ENCODE results near the gene DNMT1.
"Not testable (repeated sequence)": the region's sequence is repeated elsewhere in the genome, so short reads cannot be mapped to it uniquely, and the experiment has no call there.

The DNMT1 gene

DNA sequence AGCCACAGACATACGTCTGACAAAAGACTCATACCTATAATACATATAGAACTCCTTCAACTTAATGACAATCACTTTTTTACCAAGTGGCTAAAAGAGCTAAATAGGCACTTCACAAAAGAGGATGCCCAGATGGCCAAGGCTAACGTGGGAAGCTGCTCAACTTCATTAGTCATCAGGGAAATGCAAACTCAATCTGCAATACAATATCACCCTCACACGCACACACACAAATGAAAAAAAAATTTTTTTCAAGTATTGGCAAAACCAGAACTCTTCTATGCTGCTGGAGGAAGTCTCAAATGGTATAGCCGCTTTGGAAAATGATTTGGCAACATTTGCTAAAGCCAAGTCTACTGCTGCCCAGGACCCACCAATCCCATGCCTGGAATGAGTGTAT, 14.6 kb upstream of the DNMT1 start:
- peaks cover 2% of the 10 kb centered on the region for H3K9me3 ChIP-seq (ENCODE audit: low read length)
- no peaks in the 10 kb centered on the region for H3K36me3 ChIP-seq (ENCODE audit: insufficient read depth, low read length)
- no peaks in the 10 kb centered on the region for H3K27me3 ChIP-seq (ENCODE audit: insufficient read depth, low read length)
- no peak overlapping the region for H3K4me3 ChIP-seq (ENCODE audit: low read length)
- H3K4me1 ChIP-seq (ENCODE audit: insufficient read depth, low read length) = no peaks in the 10 kb centered on the region
- no peak overlapping the region for H2AFZ ChIP-seq (ENCODE audit: low read depth, low read length)

DNA sequence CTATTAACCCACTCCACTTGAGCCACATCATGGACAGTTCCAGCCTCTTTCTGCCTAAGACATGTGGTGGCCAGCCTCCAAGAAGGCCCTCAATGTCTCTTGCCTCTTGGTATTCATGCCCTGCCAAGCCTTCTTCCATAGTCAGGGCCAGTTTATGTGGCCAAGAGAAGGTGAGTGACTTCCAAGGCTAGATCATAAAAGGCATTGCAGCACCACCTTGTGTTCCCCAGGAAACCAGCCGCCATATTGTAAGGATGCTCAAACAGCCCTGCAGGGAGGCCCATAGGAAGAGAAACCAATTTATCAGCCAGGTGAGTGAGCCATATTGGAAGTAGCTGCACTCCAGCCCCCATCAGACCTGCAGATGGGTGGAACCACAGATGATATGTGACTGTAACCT, 12.3 kb upstream of the DNMT1 start:
- peaks cover 2% of the 10 kb centered on the region for H3K9me3 ChIP-seq (ENCODE audit: low read length)
- H3K36me3 ChIP-seq (ENCODE audit: insufficient read depth, low read length) = no peaks in the 10 kb centered on the region
- no peaks in the 10 kb centered on the region for H3K27me3 ChIP-seq (ENCODE audit: insufficient read depth, low read length)
- H2AFZ ChIP-seq (ENCODE audit: low read depth, low read length) = no peak overlapping the region
- no peaks in the 10 kb centered on the region for H3K4me1 ChIP-seq (ENCODE audit: insufficient read depth, low read length)
- no peak overlapping the region for H3K4me3 ChIP-seq (ENCODE audit: low read length)

DNA sequence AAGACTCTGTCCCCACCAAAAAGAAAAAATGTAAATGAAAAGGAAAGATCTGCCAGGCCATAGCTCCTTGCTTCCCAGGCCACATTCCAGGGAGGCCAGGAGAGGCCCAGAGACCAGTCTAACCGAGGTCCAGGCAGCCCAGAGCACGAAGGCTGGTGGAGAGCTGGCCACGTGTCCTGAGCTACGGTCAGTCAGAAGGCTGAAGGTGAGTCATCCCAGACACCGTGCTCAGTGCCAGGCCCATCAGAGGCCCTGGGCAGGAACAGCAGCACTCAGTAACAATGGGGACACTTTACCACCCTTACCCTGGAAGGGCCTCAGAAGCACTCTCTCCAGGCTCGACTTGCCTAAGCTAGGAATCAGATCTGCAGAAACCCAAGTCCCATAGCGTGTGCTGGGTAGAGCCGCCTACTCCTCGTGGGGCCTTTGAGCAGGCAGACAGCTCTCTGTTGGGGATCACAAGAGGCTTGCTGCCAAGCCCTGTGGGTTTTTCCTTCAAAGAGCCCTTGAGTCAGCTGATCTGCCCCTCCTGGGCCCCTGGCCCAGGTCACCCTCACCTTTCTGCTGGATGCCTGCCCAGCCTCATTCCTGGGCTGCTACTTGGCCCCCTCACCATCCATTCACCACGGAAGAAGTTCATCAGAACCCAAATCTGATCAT, 11.6 kb upstream of the DNMT1 start:
- Histone ChIP-seq H3K4me1 (ENCODE audit: insufficient read depth, low read length) (no peaks in the 10 kb centered on the region), H3K27me3 (ENCODE audit: insufficient read depth, low read length) (no peaks in the 10 kb centered on the region), H3K4me3 (ENCODE audit: low read length) (no peak overlapping the region), H3K36me3 (ENCODE audit: insufficient read depth, low read length) (no peaks in the 10 kb centered on the region), H3K9me3 (ENCODE audit: low read length) (peaks cover 2% of the 10 kb centered on the region), H2AFZ (ENCODE audit: low read depth, low read length) (no peak overlapping the region)

DNA sequence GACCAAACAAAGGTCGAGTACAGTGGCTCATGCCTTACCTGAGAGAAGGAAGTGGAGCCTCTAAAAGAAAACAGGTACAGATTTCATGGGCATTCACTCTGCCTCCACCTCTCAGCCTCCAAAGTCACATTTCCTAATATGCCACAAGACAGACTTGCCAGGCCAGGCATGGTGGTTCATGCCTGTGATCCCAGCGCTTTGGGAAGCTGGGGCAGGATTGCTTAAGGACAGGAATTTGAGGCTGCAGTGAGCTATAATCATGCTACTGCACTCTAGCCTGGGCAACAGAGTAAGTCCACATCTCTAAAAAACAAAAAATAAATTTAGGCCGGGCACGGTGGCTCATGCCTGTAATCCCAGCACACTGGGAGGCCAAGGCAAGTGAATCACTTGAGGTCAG, 10.9 kb upstream of the DNMT1 start:
- no peak overlapping the region for H3K4me3 ChIP-seq (ENCODE audit: low read length)
- H3K9me3 ChIP-seq (ENCODE audit: low read length) = peaks cover 2% of the 10 kb centered on the region
- H3K36me3 ChIP-seq (ENCODE audit: insufficient read depth, low read length) = no peaks in the 10 kb centered on the region
- no peak overlapping the region for H2AFZ ChIP-seq (ENCODE audit: low read depth, low read length)
- no peaks in the 10 kb centered on the region for H3K27me3 ChIP-seq (ENCODE audit: insufficient read depth, low read length)
- no peaks in the 10 kb centered on the region for H3K4me1 ChIP-seq (ENCODE audit: insufficient read depth, low read length)

DNA sequence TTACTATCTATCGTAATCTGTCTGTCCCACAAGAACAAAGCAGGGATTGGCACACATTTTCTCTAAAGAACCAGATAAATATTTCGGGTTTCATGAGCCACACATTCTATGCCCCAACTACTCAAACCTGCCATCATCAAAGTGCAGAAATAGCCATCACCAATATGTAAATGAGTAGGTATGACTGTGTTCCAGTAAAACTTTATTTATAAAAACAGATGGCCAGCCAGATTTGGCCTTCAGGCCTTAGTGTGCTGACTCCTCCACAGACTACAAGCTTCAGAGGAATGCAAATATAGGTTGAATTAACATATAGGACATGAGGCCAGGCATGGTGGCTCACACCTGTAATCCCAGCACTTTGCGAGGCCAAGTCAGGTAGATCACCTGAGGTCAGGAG, 8.9 kb upstream of the DNMT1 start:
- Histone ChIP-seq H3K4me3 (ENCODE audit: low read length) (no peak overlapping the region), H2AFZ (ENCODE audit: low read depth, low read length) (no peak overlapping the region), H3K36me3 (ENCODE audit: insufficient read depth, low read length) (no peaks in the 10 kb centered on the region), H3K4me1 (ENCODE audit: insufficient read depth, low read length) (no peaks in the 10 kb centered on the region), H3K9me3 (ENCODE audit: low read length) (peaks cover 2% of the 10 kb centered on the region), H3K27me3 (ENCODE audit: insufficient read depth, low read length) (no peaks in the 10 kb centered on the region)

DNA sequence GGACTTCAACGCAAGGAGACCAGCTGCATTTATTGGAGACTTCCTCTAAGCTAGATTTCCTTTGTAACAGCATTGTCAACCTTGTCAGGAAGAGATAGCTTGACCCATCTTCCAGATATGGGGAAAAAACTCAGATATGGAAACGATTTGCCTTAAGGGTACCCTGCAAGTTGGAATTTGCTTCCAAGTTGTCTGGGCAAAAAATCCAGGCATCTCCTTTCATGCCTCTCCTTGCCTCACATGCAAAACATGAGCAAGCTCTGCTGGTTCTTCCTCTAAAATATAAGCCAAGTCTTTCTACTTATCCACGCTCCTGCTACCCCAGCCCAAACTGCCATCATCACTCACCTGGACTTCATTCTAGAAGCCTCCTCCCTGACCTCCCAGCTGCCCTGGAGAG, 6.4 kb upstream of the DNMT1 start:
- no peaks in the 10 kb centered on the region for H3K36me3 ChIP-seq (ENCODE audit: insufficient read depth, low read length)
- H3K9me3 ChIP-seq (ENCODE audit: low read length) = no peaks in the 10 kb centered on the region
- no peak overlapping the region for H2AFZ ChIP-seq (ENCODE audit: low read depth, low read length)
- H3K27me3 ChIP-seq (ENCODE audit: insufficient read depth, low read length) = no peaks in the 10 kb centered on the region
- H3K4me3 ChIP-seq (ENCODE audit: low read length) = no peak overlapping the region
- H3K4me1 ChIP-seq (ENCODE audit: insufficient read depth, low read length) = no peaks in the 10 kb centered on the region

DNA sequence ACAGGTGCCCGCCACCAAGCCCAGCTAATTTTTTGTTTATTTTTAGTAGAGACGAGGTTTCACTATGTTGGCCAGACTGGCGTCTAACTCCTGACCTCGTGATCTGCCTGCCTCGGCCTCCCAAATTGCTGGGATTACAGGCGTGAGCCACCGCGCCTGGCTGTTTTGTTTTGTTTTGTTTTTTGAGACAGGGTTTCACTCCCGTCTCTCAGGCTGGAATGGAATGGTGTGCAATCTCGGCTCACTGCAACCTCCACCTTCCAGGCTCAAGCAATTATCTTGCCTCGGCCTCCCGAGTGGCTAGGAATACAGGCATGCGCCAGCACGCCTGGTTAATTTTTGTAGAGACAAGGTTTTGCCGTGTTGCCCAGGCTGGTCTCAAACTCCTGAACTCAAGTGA, 5.3 kb upstream of the DNMT1 start:
- not testable (repeated sequence) for H3K9me3 ChIP-seq (ENCODE audit: low read length); H2AFZ ChIP-seq (ENCODE audit: low read depth, low read length); H3K27me3 ChIP-seq (ENCODE audit: insufficient read depth, low read length); H3K36me3 ChIP-seq (ENCODE audit: insufficient read depth, low read length); H3K4me3 ChIP-seq (ENCODE audit: low read length); H3K4me1 ChIP-seq (ENCODE audit: insufficient read depth, low read length)

DNA sequence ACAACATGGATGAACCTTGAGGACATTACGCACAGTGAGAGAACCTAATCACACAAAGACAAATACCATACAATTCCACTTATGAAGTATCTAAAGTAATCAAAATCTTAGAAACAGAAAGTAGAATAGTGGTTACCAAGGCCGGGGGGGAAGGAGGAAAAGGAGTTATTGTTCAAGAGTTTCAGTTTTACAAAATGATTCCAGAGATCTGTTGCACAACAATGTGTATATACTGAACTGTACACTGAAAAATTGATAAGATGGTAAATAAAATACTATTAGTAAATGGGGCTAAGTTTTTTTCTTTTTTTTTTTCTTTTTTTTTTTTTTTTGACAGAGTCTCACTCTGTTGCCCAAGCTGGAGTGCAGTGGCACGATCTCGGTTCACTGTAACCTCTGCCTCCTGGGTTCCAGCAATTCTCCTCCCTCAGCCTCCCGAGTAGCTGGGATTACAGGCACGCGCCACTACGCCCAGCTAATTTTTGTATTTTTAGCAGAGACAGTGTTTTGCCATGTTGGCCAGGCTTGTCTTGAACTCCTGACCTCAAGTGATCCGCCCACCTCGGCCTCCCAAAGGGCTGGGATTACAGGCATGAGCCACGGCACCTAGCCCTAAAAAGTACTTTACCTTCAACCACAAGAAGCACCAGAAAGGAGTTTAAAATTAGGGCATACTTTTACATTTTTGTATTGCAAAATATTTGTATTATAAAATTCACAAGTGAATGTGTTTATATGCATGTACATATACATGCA, 4.3 kb upstream of the DNMT1 start:
- not testable (repeated sequence) for H3K4me1 ChIP-seq (ENCODE audit: insufficient read depth, low read length); H3K4me3 ChIP-seq (ENCODE audit: low read length); H2AFZ ChIP-seq (ENCODE audit: low read depth, low read length); H3K27me3 ChIP-seq (ENCODE audit: insufficient read depth, low read length); H3K9me3 ChIP-seq (ENCODE audit: low read length); H3K36me3 ChIP-seq (ENCODE audit: insufficient read depth, low read length)

DNA sequence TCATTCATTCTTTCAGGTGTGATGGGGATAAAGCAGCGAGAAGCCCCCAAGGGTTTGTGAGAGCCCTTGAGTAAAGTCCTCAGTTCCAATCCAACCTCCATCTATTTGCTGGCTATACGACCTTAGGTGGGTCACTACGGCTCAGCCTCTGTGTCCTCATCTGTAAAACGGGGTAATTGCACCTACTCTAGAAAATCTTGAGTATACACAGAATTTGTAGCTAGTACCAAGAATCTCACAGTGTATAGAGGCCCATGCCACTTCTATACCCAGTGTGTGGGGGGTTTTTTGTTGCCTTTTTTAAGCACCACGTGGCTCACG, 406 bp upstream of the DNMT1 start:
- Histone ChIP-seq H3K4me1 (ENCODE audit: insufficient read depth, low read length) (peaks cover 12% of the 10 kb centered on the region), H3K27me3 (ENCODE audit: insufficient read depth, low read length) (no peaks in the 10 kb centered on the region), H3K4me3 (ENCODE audit: low read length) (peak overlapping the region; percentile 89), H3K9me3 (ENCODE audit: low read length) (no peaks in the 10 kb centered on the region), H3K36me3 (ENCODE audit: insufficient read depth, low read length) (peaks cover 7% of the 10 kb centered on the region), H2AFZ (ENCODE audit: low read depth, low read length) (peak overlapping the region; percentile 78)

DNA sequence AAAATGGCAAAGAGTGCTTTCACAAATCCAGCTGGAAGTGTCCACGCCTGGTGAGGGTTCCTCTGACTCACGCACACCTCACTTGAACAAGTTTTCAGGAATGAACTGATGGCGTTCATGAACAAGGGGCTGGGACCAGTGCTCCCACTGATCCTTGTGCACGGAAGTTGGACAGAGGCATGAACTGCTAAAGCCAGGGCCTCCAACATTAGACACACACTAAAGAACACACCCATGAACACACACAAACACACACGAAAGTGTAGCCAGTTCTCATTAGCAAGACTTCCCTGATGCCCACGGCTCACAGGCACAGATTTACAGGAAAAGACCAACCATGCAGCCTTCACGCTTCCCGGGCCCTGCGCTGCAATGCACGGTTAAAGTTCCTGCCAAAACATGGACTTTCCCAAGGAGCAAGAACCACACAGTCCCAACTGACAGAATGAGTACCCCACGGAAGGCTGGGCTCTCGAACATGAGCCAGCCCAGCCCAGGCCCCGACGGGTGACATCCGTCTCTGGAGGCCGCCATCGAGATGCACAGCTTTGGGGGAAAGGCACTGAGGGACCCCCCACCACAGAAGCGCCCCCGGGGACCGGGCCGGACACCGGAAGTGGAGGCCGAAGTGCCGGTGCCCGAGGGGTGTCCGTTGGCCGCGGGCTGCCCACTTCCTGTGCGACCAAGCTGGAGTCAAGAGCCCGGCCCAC, 808 bp downstream of the DNMT1 start:
- H2AFZ ChIP-seq (ENCODE audit: low read depth, low read length) = peak overlapping the region; percentile 78
- H3K27me3 ChIP-seq (ENCODE audit: insufficient read depth, low read length) = no peaks in the 10 kb centered on the region
- H3K4me1 ChIP-seq (ENCODE audit: insufficient read depth, low read length) = peaks cover 12% of the 10 kb centered on the region
- no peaks in the 10 kb centered on the region for H3K9me3 ChIP-seq (ENCODE audit: low read length)
- H3K36me3 ChIP-seq (ENCODE audit: insufficient read depth, low read length) = peaks cover 9% of the 10 kb centered on the region
- peak overlapping the region; percentile 89 for H3K4me3 ChIP-seq (ENCODE audit: low read length)

DNA sequence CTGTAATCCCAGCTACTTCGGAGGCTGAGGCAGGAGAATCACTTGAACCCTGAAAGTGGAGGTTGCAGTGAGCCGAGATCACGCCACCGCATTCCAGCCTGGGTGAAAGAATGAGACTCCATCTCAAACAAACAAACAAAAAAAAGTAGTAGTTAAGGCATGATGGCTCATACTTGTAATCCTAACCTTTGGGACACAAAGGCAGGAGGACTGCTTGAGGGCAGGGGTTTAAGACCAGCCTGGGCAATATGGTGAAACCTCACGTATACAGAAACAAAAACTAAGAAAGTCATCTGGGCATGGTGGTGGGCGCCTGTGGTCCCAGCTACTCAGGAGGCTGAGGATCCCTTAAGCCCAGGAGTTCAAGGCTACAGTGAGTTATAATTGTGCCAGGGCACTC, 1.8 kb downstream of the DNMT1 start:
- peak overlapping the region; percentile 89 for H3K4me3 ChIP-seq (ENCODE audit: low read length)
- H3K27me3 ChIP-seq (ENCODE audit: insufficient read depth, low read length) = no peaks in the 10 kb centered on the region
- H3K4me1 ChIP-seq (ENCODE audit: insufficient read depth, low read length) = peaks cover 12% of the 10 kb centered on the region
- H3K9me3 ChIP-seq (ENCODE audit: low read length) = no peaks in the 10 kb centered on the region
- H2AFZ ChIP-seq (ENCODE audit: low read depth, low read length) = no peak overlapping the region
- H3K36me3 ChIP-seq (ENCODE audit: insufficient read depth, low read length) = peaks cover 13% of the 10 kb centered on the region

DNA sequence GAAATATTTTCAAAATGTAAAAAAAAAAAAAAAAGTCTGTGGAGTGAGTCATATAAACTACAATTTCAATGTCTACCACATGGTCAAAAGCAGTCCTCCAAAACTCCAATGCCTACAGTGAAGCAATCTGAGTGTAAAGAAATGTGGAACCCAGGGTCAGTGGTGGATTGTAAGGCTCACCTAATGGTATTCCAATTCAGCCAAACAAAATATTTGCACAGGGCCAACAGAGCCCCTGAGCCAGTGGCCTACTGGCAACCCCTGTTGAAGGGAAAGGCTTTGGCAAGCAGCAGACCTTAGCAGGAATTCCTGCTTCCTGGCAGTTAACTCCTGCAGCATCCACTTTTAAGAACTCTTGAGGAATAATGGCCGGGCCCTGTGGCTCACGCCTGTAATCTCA, 3.4 kb downstream of the DNMT1 start:
- Histone ChIP-seq H3K9me3 (ENCODE audit: low read length) (no peaks in the 10 kb centered on the region), H3K27me3 (ENCODE audit: insufficient read depth, low read length) (no peaks in the 10 kb centered on the region), H3K4me3 (ENCODE audit: low read length) (no peak overlapping the region), H2AFZ (ENCODE audit: low read depth, low read length) (no peak overlapping the region), H3K4me1 (ENCODE audit: insufficient read depth, low read length) (peaks cover 12% of the 10 kb centered on the region), H3K36me3 (ENCODE audit: insufficient read depth, low read length) (peaks cover 22% of the 10 kb centered on the region)

DNA sequence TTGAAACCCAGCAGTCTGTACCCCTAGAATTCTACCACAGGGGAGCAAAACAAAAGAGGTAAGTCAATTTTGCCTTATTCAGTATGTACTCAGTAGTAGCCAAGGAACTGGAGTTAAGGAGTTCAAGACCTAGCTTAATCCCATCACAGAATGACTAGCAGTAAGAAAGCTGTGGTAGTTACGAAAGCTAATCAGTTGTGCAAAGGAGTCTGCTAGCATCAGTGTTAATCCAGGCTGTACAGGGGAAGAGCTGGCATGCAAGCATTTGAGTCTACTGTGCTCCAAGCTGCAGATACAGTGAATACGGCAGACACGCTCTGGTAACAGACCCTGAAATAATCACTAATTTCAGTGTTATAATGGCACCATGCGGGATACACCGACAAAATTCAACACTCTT, 4.7 kb downstream of the DNMT1 start:
- Histone ChIP-seq H3K9me3 (ENCODE audit: low read length) (no peaks in the 10 kb centered on the region), H3K36me3 (ENCODE audit: insufficient read depth, low read length) (peaks cover 32% of the 10 kb centered on the region), H3K4me1 (ENCODE audit: insufficient read depth, low read length) (peaks cover 9% of the 10 kb centered on the region), H2AFZ (ENCODE audit: low read depth, low read length) (no peak overlapping the region), H3K27me3 (ENCODE audit: insufficient read depth, low read length) (no peaks in the 10 kb centered on the region), H3K4me3 (ENCODE audit: low read length) (no peak overlapping the region)
